DMS 273 (cell line): ENCODE measurements around the gene RDH13.
A peak's percentile ranks its signal among the peaks of the same experiment; 100 is the strongest.

ENCODE experiments used
- DNase-seq: peaks from one replicate; lab custom pipeline; 2025; ENCODE audit not compliant: unreplicated experiment; lab: John Stamatoyannopoulos, UW

RDH13 gene

DNA sequence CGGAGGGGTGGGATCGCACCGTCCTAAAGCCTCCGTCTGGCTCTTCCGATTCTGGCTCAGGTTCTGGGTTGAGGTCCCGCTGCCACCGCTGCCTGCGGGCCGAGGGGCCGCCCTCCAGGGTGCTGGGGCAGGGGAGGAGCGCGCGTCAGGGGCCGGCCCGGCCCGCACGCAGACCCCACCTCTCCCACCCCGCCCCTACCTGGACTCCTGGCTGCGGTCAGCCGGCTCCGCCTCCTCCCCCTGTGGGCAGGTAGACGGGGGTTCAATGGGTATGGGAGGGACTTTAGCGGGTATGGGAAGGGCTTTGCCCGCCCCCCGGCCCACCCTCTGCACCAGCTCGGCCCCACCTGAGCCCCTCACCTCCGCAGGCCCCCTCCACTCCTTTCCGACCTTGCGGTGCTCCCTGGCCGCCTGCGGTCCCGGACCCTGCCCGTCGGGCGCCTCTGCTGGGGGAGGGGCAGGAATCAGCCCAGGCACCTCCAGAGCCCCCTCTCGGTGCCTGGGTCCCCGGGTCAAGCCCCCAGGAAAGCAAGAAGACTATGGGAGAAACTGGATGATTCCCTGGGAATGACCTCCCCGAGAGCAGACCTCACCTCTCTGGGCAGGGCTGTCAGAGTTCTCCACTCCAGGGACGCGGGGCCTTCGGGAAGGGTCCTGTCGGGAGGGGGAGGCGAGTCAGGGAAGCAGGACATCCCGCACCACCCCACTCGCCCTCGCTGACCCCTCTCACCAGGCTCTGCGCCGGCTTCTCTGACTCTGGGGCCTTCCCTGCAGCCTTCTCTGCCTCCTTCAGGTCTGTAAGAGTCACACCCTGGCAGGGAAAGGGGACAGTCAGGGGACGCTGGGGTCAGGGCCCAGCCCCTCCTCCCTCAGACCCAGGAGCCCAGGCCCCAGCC, 29.7 kb upstream of the RDH13 start:
- DNase-seq: no peak

- DNase-seq: no peak
These were observed 29.0 kb upstream of the RDH13 start for GRCh38 chr19:55091955-55092354.

DNA sequence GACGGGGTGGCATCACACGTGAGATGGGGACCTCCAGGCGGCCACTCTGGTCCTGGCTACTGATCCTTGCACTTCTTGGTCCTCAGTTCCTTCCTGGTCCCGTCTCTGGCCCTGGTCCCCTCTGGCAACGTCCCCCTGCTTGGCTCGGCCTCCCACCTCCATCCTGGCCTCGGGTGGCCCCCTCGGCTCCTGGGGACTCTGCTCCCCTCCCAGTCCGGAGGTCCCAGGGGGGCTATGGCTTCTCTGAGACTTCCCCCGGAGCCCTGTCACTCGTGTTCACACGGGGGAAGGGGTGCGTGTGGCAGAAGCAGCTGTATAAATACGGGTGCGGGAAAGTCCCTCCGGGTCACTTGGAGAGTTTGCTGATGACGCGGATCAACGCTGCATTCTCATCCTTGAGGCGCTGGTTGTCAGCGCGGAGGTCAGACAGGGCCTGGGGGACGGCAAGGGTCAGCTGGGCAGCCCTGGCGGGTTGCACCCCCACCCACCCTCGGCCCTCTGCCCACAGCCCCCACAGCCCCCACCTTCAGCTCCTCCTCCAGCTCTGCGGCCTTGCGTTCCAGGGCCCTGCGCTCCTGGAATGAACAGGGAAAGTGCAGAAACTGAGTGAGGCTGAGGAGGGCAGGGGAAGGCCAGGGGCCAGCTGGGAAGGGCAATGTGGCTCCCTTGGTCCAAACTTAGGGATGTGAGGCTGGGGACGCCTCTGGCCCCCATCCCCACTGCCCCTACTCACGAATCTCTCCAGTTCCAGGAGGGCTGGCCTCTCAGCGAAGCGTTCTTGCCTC, 28.4 kb upstream of the RDH13 start:
- DNase-seq: no peak

- no peak for DNase-seq
These were observed 27.6 kb upstream of the RDH13 start for GRCh38 chr19:55090564-55090963.

DNA sequence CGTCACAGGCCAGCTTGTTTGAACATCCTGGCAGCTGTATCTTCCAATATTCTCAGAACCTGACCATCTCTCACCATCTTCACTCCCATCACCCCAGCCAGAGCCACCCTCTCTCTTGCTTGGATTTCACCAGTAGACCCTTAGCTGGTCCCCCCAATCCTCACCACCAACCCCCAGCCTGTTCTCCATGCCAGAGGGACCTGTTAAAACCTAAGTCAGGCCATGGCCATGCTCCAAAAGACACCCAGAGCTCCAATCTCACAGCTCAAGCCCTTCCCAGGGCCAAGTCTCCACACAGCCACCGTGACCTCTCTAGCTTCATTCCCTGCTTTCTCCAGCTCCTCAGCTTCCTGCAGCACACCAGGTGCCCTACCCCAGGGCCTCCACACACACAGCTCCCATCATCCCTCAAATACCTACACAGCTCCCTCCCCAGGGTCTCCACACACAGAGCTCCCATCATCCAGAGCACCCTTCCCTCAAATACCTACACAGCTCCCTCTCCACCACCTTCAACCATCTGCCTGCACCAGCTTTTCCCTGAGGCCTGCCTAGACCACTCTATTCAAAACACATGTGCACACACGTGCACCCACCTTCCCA, 26.5 kb upstream of the RDH13 start:
- no peak for DNase-seq

DNA sequence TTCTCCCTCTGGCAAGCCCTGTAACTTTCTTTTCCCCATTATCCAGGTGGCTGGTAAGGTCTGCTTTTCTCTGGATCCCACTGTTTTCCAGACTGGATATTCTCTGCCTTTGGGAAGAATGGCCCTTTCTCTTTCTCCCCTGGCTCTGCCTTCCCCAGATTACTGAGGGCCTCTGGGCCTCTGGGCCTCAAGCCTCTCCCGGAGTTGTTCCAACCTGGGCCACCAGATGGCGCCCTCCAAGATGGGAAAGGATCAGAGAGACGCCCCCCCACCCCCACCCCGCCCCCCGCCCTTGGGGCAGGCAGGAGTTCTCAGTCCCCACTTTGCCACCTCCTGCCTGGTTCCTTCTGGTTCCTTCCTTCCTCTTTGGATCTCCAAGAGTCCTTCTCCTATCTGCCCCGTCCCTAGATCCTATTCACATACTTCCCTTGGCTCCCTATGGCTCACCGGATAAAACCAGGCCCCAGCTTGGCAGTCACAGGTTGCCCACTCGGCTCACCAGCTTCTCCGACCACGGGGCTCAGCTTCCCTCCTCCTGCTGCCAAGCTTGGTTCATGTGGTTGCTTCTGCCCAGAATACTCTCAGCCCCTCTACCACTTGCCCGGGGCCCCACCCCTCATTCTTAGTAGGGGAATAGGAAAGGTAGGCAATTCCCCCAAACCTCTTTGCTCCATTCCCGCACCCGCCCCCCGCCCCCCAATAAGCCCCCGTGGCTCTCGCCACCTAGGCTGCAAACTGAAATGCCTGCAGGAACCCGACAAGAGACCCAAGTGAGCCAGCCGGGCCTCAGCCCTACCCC, 25.8 kb upstream of the RDH13 start:
- peak; percentile 95 for DNase-seq

DNA sequence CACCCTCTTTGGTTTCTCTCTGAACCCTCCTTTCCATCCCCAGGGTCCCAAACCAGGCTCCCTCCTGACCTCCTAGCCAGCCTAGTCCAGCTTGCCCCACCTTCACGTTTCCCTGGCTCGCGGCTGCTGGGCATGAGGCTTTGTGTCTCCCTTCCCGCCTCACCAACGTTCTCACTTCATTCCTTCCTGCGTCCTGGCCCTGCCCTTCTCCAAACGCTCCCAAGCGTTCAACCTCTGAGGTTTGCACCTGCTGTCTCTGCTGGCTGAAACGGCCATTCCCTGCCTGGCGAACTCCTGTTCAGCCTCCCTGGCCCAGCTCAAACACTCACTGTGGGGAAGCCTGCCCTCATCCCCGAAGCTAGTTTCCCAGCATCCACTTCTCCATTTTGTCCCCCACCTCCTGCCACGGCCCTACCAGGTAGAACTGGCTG, 25.1 kb upstream of the RDH13 start:
- DNase-seq: no peak

- DNase-seq: peak; percentile 38
These were observed 24.6 kb upstream of the RDH13 start for GRCh38 chr19:55087542-55087901.

DNA sequence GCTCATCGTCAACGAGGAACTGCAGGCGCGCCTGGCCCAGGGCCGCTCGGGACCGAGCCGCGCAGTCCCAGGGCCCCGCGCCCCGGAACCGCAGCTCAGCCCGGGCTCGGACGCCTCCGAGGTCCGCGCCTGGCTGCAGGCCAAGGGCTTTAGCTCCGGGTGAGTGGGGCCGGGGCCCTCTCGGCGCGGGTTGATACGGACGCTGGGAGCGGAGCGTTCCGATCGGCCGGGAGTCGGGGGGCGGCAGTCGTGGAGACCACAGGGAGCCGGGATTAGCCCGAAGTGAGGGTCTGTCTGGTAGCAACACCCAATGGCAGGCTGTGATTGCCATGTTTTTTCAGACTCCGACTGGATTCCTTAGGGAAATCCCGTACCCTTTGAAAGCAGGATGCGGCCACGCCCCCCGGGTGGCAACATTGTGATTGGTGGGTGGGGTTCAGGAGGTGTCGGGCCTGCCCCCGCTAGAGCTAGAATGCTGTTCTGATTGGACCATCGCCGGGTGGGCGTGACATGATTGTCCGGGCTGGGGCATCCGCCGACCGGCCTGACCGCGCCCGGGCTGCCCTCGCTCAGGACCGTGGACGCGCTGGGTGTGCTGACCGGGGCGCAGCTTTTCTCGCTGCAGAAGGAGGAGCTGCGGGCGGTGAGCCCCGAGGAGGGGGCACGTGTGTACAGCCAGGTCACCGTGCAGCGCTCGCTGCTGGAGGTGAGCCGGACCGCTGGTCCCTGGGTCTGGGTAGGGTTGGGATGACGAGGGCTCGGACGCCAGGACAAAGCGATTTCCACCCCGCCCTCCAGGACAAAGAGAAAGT, 24.0 kb upstream of the RDH13 start:
- DNase-seq: peak; percentile 95

- peak; percentile 51 for DNase-seq
These were observed 23.2 kb upstream of the RDH13 start for GRCh38 chr19:55085923-55086715.

- no peak for DNase-seq
These were observed 21.5 kb upstream of the RDH13 start for GRCh38 chr19:55084416-55084815.

DNA sequence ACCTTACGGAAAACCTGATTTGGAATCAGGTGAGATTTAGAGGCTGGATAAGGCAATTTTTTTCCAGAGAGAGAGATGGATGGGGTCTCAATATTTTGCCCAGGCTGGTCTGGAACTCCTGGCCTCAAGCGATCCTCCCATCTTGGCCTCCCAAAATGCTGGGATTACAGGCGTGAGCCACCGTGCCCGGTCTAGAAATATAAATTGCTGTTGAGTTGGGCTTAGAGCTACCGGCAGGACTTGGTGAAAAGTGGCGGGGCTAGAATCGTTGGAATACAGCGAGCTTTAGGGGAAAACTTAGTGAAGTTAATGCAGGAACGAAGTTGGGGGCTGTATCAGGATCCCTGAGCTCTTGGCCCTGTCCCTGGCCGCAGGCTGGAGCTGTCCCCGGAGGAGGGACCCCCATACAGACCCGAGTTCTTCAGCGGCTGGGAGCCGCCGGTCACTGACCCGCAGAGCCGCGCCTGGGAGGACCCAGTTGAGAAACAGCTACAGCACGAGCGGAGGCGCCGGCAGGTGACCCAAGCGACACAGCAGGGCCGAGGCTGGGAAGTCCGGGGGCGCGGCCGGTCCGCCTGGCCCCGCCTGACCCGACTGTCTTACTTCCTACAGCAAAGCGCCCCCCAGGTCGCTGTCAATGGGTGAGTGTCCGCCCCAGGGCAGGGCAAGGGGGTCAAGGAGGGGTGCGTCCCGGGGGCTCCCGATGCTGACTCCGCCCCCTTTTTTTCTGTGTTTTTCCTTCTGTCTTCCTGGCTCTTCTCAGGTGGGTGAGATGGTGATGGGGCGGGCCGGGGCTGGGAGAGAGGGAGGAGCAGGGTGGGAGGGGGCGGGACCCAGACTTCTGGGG, 20.3 kb upstream of the RDH13 start:
- no peak for DNase-seq

DNA sequence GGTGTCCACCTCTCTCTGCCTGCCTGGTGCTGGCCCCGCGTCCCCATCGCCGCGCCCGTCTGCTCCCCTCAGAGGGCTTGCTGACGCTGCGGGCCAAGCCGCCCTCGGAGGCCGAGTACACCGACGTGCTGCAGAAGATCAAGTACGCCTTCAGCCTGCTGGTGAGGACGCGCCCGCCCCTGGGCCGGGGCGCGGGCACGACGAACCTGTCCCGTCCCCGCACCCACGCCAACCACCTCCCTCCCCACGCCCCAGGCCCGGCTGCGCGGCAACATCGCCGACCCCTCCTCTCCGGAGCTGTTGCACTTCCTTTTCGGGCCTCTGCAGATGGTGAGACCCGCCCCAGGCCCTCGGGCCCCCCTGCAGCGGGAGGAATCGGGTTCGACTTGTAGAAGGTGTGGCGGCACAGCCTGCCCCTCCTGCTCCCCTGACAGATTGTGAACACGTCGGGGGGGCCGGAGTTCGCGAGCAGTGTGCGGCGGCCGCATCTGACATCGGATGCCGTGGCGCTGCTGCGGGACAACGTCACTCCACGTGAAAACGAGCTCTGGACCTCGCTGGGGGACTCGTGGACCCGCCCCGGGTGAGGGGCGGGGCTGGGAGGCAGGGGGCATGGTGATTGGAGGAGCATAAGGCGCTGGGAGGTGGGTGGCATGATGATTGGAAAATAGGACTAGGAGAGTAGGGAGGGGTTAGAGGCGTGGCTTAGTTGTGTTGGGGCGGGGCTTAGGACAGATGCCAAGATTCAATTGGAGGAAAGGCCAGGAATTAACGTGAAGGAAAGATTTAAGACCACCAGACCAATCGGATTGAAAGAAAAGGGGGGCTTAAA, 19.3 kb upstream of the RDH13 start:
- peak; percentile 41 for DNase-seq

DNA sequence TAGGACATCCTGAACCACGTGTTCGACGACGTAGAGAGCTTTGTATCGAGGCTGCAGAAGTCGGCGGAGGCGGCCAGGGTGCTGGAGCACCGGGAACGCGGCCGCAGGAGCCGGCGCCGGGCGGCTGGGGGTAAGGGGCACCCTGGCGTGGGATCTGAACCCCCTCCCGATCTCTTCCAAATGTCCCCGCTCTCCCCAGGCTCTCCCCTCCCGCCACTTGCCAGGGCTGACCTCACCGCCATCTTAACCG, 18.7 kb upstream of the RDH13 start:
- DNase-seq: no peak

DNA sequence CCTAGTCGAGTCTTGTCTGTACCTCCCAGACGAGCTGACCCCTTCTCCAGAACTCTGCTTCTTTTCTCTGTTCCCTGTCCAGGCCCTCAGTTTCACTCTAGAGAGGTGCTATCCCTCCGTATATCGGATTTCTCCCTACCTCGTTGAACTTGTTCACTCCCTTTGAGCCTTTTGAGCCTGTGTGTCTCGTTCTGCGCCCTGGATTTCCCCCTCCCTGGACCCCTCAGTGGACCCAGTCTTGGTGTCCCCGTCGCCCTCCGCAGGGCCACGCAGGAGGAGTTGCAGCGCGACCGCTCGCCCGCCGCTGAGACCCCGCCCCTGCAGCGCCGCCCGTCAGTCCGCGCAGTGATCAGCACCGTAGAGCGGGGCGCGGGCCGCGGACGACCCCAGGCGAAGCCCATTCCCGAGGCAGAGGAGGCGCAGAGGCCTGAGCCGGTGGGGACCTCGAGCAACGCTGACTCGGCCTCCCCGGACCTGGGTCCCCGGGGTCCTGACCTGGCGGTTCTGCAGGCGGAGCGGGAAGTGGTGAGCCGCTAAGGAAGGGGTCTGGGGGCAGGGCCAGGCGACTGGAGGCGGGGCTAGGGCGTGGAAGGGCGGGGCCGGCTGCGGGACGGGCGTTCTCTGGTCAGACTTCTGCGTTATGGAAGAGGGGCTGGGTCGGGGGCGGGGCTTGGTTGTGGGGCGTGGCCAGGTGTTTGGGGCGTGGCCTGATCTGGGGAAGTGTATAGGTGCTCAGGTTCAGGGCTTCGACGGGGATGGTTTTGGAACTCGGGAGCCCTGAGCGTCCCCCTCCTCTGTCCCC, 18.2 kb upstream of the RDH13 start:
- peak; percentile 70 for DNase-seq

- peak; percentile 92 for DNase-seq
These were observed 17.4 kb upstream of the RDH13 start for GRCh38 chr19:55080121-55080967.
